HG03521 (cell line): ENCODE results near the gene HRCT1.
"Not testable (repeated sequence)": the region's sequence is repeated elsewhere in the genome, so short reads cannot be mapped to it uniquely, and the experiment has no call there.

Experiments used
- ATAC-seq: cut with Tn5 transposase; IDR thresholded peaks from one replicate; pipeline ENCODE4 v1.9.1; 2021; ENCODE audit warnings: mild to moderate bottlenecking, moderate library complexity; ENCODE audit not compliant: unreplicated experiment

HRCT1 gene

DNA sequence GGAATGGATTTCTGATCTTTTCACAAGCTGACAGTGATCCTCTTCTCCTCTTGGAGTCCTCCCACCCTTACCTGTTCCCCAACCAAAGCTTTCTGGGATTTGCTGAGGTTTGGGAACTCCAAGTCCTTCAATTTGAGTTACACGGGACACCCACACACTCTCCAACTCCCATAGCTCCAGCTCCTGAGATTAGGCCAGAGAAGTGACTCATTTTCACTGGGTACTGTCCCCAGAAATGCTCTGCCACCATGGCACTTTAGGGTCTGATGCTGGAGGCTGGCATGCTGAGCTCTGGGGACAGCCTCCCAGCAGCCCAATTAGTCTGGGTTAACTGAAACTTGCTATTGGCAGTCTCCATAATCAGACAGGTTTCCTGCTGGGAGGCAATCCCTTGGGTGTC, 14.0 kb upstream of the HRCT1 start:
- ATAC-seq = no peak

DNA sequence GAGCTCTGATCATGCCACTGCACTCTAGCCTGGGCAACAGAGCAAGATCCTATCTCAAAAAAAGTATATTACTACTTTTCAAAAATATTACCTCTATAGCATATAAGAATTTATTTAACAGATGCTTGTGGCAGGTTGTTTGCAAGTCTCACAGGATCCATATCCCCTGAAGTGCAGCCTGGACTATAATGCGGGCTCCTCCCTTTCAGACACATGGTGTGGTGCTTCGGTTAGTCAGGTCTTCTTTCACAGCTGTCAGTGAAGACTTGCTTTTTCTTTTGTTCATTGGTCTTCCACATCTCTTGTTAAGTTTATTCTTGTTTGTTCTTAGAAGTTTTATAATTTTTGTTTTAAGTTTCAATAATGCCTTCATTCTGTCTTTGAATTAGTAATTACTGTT, 9.4 kb upstream of the HRCT1 start:
- no peak for ATAC-seq

GRCh38 chr9:35897376-35898099, 8.5 kb upstream of the HRCT1 start:
- ATAC-seq = not testable (repeated sequence)

GRCh38 chr9:35898337-35898736, 7.7 kb upstream of the HRCT1 start:
- ATAC-seq = no peak

GRCh38 chr9:35899021-35899420, 7.0 kb upstream of the HRCT1 start:
- no peak for ATAC-seq

- no peak for ATAC-seq
These were observed 3.0 kb upstream of the HRCT1 start for GRCh38 chr9:35903049-35903448.

- no peak for ATAC-seq
These were observed 1.7 kb upstream of the HRCT1 start for GRCh38 chr9:35904338-35904737.

DNA sequence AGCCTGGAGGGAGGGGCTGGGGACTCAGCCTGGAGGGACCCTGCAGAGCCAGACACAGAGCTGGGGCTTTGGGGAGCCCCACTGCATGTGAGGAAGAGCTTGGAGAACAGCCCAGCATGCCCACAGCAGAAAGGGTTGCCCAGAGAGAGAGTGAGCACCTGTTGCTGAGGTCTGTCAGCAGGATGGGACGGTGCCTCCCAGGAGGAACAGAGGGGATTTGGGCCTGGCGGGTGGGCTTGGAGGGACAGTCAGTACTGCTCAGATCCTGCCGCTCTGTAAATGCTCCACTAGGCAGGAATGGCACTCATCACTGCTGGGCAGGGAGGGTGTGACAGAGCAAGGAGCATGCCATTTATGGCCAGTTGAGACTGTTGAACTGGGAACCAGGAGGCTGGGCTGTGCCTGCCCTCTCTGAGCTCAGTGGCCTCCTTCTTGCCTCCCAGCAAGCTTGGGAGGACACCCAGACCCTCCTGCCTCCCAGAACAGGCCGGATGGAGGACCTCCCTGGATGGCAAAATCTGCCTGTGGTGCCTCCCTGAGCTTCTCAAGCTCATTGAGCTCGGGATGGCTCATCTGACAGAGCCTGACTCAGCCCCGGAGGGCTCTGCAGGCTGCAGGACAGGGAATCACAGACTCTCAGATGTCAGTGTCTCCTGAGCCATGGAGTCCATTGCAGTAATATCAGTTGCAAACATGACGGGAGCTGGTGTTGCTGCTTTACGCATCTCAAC, 786 bp upstream of the HRCT1 start:
- ATAC-seq = no peak

- no peak for ATAC-seq
These were observed 1.1 kb downstream of the HRCT1 start for GRCh38 chr9:35906923-35907699.

- ATAC-seq = no peak
These were observed 1.9 kb downstream of the HRCT1 start for GRCh38 chr9:35907711-35908503.

DNA sequence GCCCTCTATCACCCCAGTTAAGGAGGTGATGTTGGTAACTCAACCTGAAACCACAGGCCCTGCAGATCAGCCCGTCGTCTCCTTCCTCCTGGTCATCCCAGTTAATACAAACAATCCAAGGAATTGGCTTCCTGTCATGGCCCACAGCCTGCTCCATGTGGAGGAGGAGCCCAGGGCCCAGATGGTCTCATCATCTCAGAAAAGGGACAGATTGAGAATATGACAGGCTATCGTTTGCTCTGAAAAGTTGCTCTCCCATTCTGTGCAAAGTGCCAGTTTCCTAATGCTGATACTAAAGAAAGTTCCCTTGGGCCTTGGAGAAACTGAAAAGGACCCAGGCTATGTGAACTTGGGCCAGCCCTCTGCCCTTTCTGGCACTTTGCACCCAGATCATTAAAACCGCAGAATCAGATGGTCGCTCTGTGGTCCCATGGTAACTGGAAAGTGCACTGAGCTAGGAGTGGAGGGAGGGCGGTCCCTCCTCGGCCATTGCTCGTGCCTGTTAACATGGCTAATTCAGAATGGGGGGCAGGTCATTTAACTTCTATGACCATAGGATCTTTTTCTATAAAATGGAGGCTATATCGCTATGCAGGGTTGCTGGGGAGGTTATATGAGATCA, 2.6 kb downstream of the HRCT1 start:
- no peak for ATAC-seq

DNA sequence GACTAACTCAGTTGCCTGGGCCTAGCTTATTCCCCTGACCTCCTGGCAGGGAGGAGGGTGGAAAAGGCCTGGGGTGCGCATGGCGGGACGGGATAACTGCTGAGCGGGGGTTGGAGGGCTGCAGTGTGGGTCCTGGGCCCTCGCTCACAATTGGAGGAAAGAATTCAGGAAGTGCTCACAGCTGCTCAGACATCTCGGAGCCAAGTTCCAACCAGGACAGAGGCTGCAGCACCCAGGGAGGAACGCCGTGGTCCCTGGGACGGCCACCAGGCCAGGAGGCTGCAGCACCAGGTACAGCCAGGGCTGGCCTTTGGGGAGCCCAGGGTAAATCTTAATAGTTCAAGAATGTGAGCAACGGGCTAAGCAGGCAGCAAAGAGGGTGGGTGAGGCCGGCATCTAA, 3.3 kb downstream of the HRCT1 start, which contains the start of gene SPAAR:
Gene SPAAR (plus strand): TSS at position 217 of the 400 bp plus-strand sequence. CDS start 974 bp downstream, outside the sequence.
- ATAC-seq = no peak

DNA sequence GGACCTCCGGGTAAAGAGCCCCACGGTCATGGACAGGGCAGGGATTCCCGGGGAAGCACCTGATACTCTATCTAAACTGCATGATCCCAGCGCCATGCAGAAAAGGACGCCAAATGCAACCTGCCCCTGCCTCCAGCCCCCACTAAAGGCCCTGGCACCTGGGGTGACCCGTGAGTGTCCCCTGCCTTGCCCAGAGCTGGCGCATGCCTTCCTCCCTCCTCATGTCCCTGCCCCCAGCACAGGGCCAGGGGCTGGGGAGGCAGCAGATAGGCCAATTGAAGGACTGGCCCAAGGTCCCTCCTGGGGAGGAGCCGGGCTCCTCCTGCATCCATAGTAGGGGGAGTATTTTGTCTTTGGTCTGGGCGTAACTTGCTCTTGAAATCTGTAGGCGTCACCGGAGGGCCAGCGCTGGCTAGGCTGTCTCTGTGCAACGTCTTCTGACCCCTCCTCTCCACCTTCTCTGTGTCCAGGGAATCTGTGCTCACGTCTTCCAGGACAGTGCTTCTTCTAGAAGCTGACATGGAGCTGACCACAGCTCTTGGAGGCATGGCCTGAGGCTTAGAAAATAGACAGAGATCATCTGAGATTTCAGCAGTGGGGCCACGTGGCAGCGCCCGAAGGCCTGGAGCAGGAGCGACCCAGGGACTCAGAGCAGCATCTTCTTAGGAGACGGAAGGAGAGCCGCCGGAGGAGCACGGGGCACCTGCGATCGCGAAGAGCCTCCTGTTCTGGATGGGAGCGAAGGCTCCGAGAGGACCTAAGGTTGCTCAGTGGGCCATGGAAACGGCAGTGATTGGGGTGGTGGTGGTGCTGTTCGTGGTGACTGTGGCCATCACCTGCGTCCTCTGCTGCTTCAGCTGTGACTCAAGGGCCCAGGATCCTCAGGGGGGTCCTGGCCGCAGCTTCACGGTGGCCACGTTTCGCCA, 3.9 kb downstream of the HRCT1 start:
- ATAC-seq = no peak

- no peak for ATAC-seq
These were observed 4.8 kb downstream of the HRCT1 start for GRCh38 chr9:35910613-35911359.

- ATAC-seq = no peak
These were observed 5.7 kb downstream of the HRCT1 start for GRCh38 chr9:35911690-35912089.

GRCh38 chr9:35912791-35913400, 6.9 kb downstream of the HRCT1 start:
- ATAC-seq = no peak

DNA sequence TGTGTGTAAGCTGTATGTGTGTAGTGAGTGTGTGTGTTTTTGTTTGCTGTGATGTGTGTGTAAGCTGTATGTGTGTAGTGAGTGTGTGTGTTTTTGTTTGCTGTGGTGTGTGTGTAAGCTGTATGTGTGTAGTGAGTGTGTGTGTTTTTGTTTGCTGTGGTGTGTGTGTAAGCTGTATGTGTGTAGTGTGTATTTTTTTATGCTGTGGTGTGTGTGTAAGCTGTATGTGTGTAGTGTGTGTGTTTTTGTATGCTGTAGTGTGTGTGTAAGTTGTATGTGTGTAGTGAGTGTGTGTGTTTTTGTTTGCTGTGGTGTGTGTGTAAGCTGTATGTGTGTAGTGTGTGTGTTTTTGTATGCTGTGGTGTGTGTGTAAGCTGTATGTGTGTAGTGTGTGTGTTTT, 7.4 kb downstream of the HRCT1 start:
- ATAC-seq = not testable (repeated sequence)

DNA sequence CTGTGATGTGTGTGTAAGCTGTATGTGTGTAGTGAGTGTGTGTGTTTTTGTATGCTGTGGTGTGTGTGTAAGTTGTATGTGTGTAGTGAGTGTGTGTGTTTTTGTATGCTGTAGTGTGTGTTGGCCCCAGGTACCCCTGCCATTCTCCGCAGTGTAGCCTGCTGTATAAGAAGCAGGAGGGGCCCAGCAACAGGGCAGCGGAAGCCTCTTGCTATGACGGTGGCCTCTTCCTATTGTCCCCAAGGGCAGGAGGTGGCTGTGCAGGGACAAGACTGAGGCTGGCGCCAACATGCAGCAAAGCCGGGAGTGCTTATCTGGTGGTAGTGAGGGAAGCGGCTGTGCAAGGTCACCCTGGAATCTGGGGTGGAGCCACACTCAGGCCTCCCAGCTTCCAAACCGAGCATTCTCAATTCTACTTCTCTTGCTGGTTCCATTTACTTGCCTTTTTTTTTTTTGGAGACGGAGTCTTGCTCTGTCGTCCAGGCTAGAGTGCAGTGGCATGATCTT, 8.4 kb downstream of the HRCT1 start:
- no peak for ATAC-seq
